Ovary (tissue), 9 donors: Measurements from ENCODE around the gene MASP1. TPM values are rescaled to one million over a fixed set of nuclear protein-coding genes. Genes with fewer than 3 reads are reported as not detected.

Source experiments
- DNase-seq, 5 donors: peaks; one replicate each; pipeline ENCODE4 v3.0.0-alpha.2; 2019 to 2020
- H3K27ac ChIP-seq, 2 donors: fragments of 200-600 bp; one replicate each; pipeline versions ENCODE4 v1.5.1 to v1.8.0; 2019 to 2022
- H3K27me3 ChIP-seq: fragments of 200-600 bp; one replicate; pipeline ENCODE4 v1.8.0; 2022
- H3K36me3 ChIP-seq: fragments of 200-600 bp; sonication (generic); one replicate; pipeline ENCODE4 v1.5.1; 2019
- H3K4me1 ChIP-seq: one replicate; pipeline ENCODE4 v1.8.1; 2013; ENCODE audit warnings: mild to moderate bottlenecking, moderate library complexity; ENCODE audit not compliant: insufficient read depth
- H3K4me3 ChIP-seq: fragments of 200-600 bp; sonication (generic); one replicate; pipeline ENCODE4 v1.5.1; 2017
- H3K9me3 ChIP-seq, 2 donors: fragments of 200-600 bp in 1 of 2; sonication (generic) in 1 of 2; one replicate each; pipeline versions ENCODE4 v1.5.1 to v1.8.1; 2013 to 2019; ENCODE audit warnings: mild to moderate bottlenecking in 1 of 2, moderate library complexity in 1 of 2
- CTCF ChIP-seq, 3 donors: fragments of 450-650 bp in 2 of 3; fragments of 200-600 bp in 1 of 3; IDR thresholded peaks; one replicate each; pipeline versions ENCODE4 v1.5.1 to v1.8.0; 2016 to 2022; ENCODE audit warnings: antibody characterized with exemption in 3 of 3, mild to moderate bottlenecking in 1 of 3
- EP300 ChIP-seq: sonication (generic); formaldehyde crosslinking; IDR thresholded peaks from one replicate; pipeline ENCODE4 v1.6.1; 2017; ENCODE audit warnings: antibody characterized with exemption
- POLR2A ChIP-seq: fragments of 450-650 bp; IDR thresholded peaks from one replicate; pipeline ENCODE4 v1.6.1; 2017; ENCODE audit warnings: antibody characterized with exemption, mild to moderate bottlenecking, moderate library complexity
- WGBS, 3 donors: extraction: QIAGEN DNeasy Blood & Tissue Kit in 1 of 3; methylation state at CpG; one replicate each; pipeline versions ENCODE4 v1.1.5 to v1.1.7; 2013 to 2017; 5-methylcytosine and 5-hydroxymethylcytosine counted together
- intact Hi-C, 4 donors: fragments of 100-400 bp; cut with DNase I; formaldehyde crosslinking; loops; one replicate each; pipeline versions ENCODE4 v1.11.0 to v1.15.1; 2022 to 2023
- polyA plus RNA-seq, 2 donors: library from polyadenylated mRNA; stranded (reverse); fragments of 200-250 nt in 1 of 2; fragments of 350-450 nt in 1 of 2; fragmentation: Illumina TruSeq in 1 of 2; extraction: RNeasy Lipid Tissue Mini Kit (QIAGEN cat#74804) in 1 of 2; gene quantifications; one replicate each; pipeline ENCODE4 v1.2.3, GENCODE V29; 2013 to 2014
- total RNA-seq, 7 donors: library from RNA; depleted of rRNA in 2 of 7; stranded (reverse); fragments of >200 nt in 2 of 7; fragmentation: NEBNext Ultra II Directional in 3 of 7; extraction: Animal tissue kit (Norgen Biotek cat#: 25700) in 3 of 7; gene quantifications; one replicate each; pipeline versions ENCODE4 v1.1.0 to v1.2.4, GENCODE V29; 2016 to 2023
- donor health status: DM: no; HTN: no; CAD: no; lungs with moderate emphysema.
- donor health status: DM: no; HTN: no; CAD: no.
- donor health status: Bipolar disorder and iron deficiency.
- donor health status: DM: yes; HTN: yes; CAD: no.
- donor health status: DM: no; HTN: no; CAD: no.
- donor health status: DM: yes; HTN: yes; CAD: no.

MASP1 gene
- total and polyA plus RNA-seq, 9 donors = 0.40 to 19.5 (median 4.4) TPM

GRCh38 chr3:187257992-187258692 lies 33.4 kb downstream of the MASP1 start:
- no peak overlapping the region for H3K4me3 ChIP-seq
- TF ChIP-seq POLR2A (no peak), EP300 (no peak), CTCF (IDR thresholded peaks at IDR 0.05) (no peak)
- no peak for DNase-seq
- H3K4me1 ChIP-seq = peaks cover 4% of the 10 kb centered on the region
- WGBS, 3 donors = 32 to 44% (median 36%) methylated on average over 5 of the region's 5 CpGs
- H3K9me3 ChIP-seq = no peaks in the 10 kb centered on the region
- no peaks in the 10 kb centered on the region for H3K27me3 ChIP-seq
- intact Hi-C loops = no loop called here
- H3K36me3 ChIP-seq = no peaks in the 10 kb centered on the region
- no peak overlapping the region for H3K27ac ChIP-seq

GRCh38 chr3:187257471-187257870 lies 34.1 kb downstream of the MASP1 start:
- no peak for TF ChIP-seq EP300
- TF ChIP-seq POLR2A = no peak
- TF ChIP-seq CTCF (IDR thresholded peaks at IDR 0.05) = no peak
- intact Hi-C loops = no loop called here

GRCh38 chr3:187256051-187256616 lies 35.4 kb downstream of the MASP1 start:
- Histone ChIP-seq H3K36me3 (no peaks in the 10 kb centered on the region), H3K4me1 (no peaks in the 10 kb centered on the region), H3K27ac (no peak overlapping the region), H3K27me3 (no peaks in the 10 kb centered on the region), H3K9me3 (no peaks in the 10 kb centered on the region), H3K4me3 (no peak overlapping the region)
- WGBS, 3 donors = 85 to 97% (median 91%) methylated on average over 10 of the region's 10 CpGs
- no peak for DNase-seq
- intact Hi-C loops = no loop called here
- TF ChIP-seq POLR2A = no peak
- TF ChIP-seq CTCF (IDR thresholded peaks at IDR 0.05) = no peak
- TF ChIP-seq EP300 = no peak

More at GRCh38 chr3:187257471-187257870, 34.1 kb downstream of the MASP1 start:
- H3K4me1 ChIP-seq = peaks cover under 1% of the 10 kb centered on the region
- H3K36me3 ChIP-seq = no peaks in the 10 kb centered on the region
- DNase-seq = no peak
- H3K9me3 ChIP-seq = no peaks in the 10 kb centered on the region
- H3K27ac ChIP-seq = no peak overlapping the region
- 86 to 92% (median 88%) methylated on average over 6 of the region's 6 CpGs for WGBS, 3 donors
- no peaks in the 10 kb centered on the region for H3K27me3 ChIP-seq
- no peak overlapping the region for H3K4me3 ChIP-seq

GRCh38 chr3:187255314-187255713 lies 36.2 kb downstream of the MASP1 start:
- no peak for DNase-seq
- Histone ChIP-seq H3K4me3 (no peak overlapping the region), H3K4me1 (no peaks in the 10 kb centered on the region), H3K9me3 (no peaks in the 10 kb centered on the region), H3K36me3 (no peaks in the 10 kb centered on the region), H3K27me3 (no peaks in the 10 kb centered on the region), H3K27ac (no peak overlapping the region)
- no peak for TF ChIP-seq CTCF (IDR thresholded peaks at IDR 0.05)
- no peak for TF ChIP-seq EP300
- no peak for TF ChIP-seq POLR2A
- 25 to 41% (median 30%) methylated on average over 1 of the region's 1 CpG for WGBS, 3 donors
- intact Hi-C loops = no loop called here
